ENCODE data around the gene RDH12. TPM values are rescaled to one million over a fixed set of nuclear protein-coding genes. Genes with fewer than 3 reads are reported as not detected.

The RDH12 gene
- polyA plus RNA-seq, 1 donor from 2014 or later = not detected

- Histone ChIP-seq H3K9me3 (ENCODE audit: low read length) (no peaks in the 10 kb centered on the region), H3K79me2 (replicated peaks; ENCODE audit: insufficient read depth, low read length) (no peaks in the 10 kb centered on the region), H3K27me3 (ENCODE audit: insufficient read depth, low read depth, low read length) (no peaks in the 10 kb centered on the region), H3F3A (ENCODE audit: insufficient read depth, low read length, poor library complexity, severe bottlenecking) (no peaks in the 10 kb centered on the region), H3K27ac (ENCODE audit: low read length) (no peak overlapping the region), H4K20me1 (ENCODE audit: insufficient read depth) (no peaks in the 10 kb centered on the region), H3K9ac (ENCODE audit: low read length) (no peak overlapping the region), H3K36me3 (ENCODE audit: insufficient read depth, low read length) (no peaks in the 10 kb centered on the region), H3K4me3 (ENCODE audit: low read length) (no peak overlapping the region), H2AFZ (ENCODE audit: low read depth, low read length) (no peak overlapping the region), H3K9me2 (ENCODE audit: insufficient read depth, low read length) (no peaks in the 10 kb centered on the region), H3K4me2 (ENCODE audit: low read length) (no peak overlapping the region)
- TF ChIP-seq POLR2AphosphoS5 (IDR thresholded peaks at IDR 0.05) = no peak
- no peak for TF ChIP-seq REST (IDR thresholded peaks at IDR 0.05; ENCODE audit: borderline replicate concordance)
- no peak for TF ChIP-seq SMC3 (conservative IDR thresholded peaks at IDR 0.05; ENCODE audit: poor library complexity)
- TF ChIP-seq CTCF (IDR thresholded peaks at IDR 0.05; ENCODE audit: poor library complexity, severe bottlenecking) = no peak
- TF ChIP-seq EZH2 (IDR thresholded peaks at IDR 0.05; ENCODE audit: borderline replicate concordance, insufficient read depth, low read length, poor library complexity, severe bottlenecking) = no peak
- no peak for TF ChIP-seq RAD21 (conservative IDR thresholded peaks at IDR 0.05)
- no peak for TF ChIP-seq MXI1 (conservative IDR thresholded peaks at IDR 0.05; ENCODE audit: poor library complexity, severe bottlenecking)
- no peak for TF ChIP-seq EP300 (conservative IDR thresholded peaks at IDR 0.05; ENCODE audit: poor library complexity, severe bottlenecking)
- no peak for TF ChIP-seq TAF1 (IDR thresholded peaks at IDR 0.05; ENCODE audit: low read depth)
Measured at GRCh38 chr14:67759916-67760315, 58.2 kb downstream of the RDH12 start.

GRCh38 chr14:67762051-67762450 lies 60.4 kb downstream of the RDH12 start:
- H3K79me2 ChIP-seq (replicated peaks; ENCODE audit: insufficient read depth, low read length) = no peaks in the 10 kb centered on the region
- H3K27ac ChIP-seq (ENCODE audit: low read length) = no peak overlapping the region
- no peak overlapping the region for H3K9ac ChIP-seq (ENCODE audit: low read length)
- no peak overlapping the region for H2AFZ ChIP-seq (ENCODE audit: low read depth, low read length)
- TF ChIP-seq RAD21 (conservative IDR thresholded peaks at IDR 0.05) (no peak), CTCF (IDR thresholded peaks at IDR 0.05; ENCODE audit: poor library complexity, severe bottlenecking) (no peak), EZH2 (IDR thresholded peaks at IDR 0.05; ENCODE audit: borderline replicate concordance, insufficient read depth, low read length, poor library complexity, severe bottlenecking) (no peak), TAF1 (IDR thresholded peaks at IDR 0.05; ENCODE audit: low read depth) (no peak), POLR2AphosphoS5 (IDR thresholded peaks at IDR 0.05) (no peak), EP300 (conservative IDR thresholded peaks at IDR 0.05; ENCODE audit: poor library complexity, severe bottlenecking) (no peak), REST (IDR thresholded peaks at IDR 0.05; ENCODE audit: borderline replicate concordance) (no peak), MXI1 (conservative IDR thresholded peaks at IDR 0.05; ENCODE audit: poor library complexity, severe bottlenecking) (no peak), SMC3 (conservative IDR thresholded peaks at IDR 0.05; ENCODE audit: poor library complexity) (no peak)
- H3F3A ChIP-seq (ENCODE audit: insufficient read depth, low read length, poor library complexity, severe bottlenecking) = no peaks in the 10 kb centered on the region
- H3K9me2 ChIP-seq (ENCODE audit: insufficient read depth, low read length) = no peaks in the 10 kb centered on the region
- no peak overlapping the region for H3K4me3 ChIP-seq (ENCODE audit: low read length)
- no peaks in the 10 kb centered on the region for H4K20me1 ChIP-seq (ENCODE audit: insufficient read depth)
- no peaks in the 10 kb centered on the region for H3K9me3 ChIP-seq (ENCODE audit: low read length)
- H3K4me2 ChIP-seq (ENCODE audit: low read length) = no peak overlapping the region
- no peaks in the 10 kb centered on the region for H3K27me3 ChIP-seq (ENCODE audit: insufficient read depth, low read depth, low read length)
- peaks cover 4% of the 10 kb centered on the region for H3K36me3 ChIP-seq (ENCODE audit: insufficient read depth, low read length)

Measured in neural cell (in vitro differentiated cells).